GM21360 (cell line): Measurements from ENCODE around the gene MRPL1.

Source experiments
- ATAC-seq: cut with Tn5 transposase; IDR thresholded peaks from one replicate; pipeline ENCODE4 v1.9.1; 2021; ENCODE audit warnings: mild to moderate bottlenecking, moderate library complexity; ENCODE audit not compliant: unreplicated experiment

Gene MRPL1

DNA sequence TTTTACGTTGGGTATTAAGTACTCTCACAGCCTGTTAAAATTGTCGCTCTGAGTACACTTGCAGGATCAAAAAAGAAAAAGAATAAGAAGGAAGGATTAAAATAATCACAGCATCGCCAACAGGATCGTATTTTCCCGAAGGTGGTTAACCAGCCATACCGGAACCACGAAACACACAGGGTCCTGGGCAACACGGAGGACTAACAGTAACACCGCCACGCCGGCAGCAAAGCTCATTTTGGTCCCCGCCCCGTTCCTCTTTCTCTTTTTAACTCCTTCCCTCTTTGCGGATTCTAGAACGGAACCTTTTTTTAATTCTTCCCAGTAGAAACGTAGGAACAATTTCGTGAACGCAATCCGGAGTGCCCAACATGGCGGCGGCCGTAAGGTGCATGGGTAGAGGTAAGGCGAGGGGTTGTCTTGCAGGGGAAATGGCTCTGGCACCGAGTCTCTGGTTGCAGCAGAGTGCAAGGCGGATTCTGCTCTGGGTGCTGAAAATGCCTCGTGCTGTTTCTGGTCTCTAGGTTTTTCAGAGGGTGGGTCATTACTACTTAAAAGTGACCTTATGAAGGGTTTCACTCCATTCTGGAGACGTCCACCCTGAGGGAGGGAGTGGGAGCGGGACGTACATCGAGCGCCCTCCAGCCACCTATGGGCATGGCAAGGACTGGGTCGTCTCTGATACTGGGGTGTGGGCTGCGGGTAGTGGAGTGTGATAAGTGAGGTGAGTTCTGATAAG is at the start of gene MRPL1:
Gene MRPL1 (plus strand): TSS at position 353 of the 739 bp plus-strand sequence. CDS start 19 bp downstream, at position 372.
- ATAC-seq: peak; percentile 83

- no peak for ATAC-seq
These were observed 47.0 kb upstream of the MRPL1 start for GRCh38 chr4:77815636-77816035.

GRCh38 chr4:77816546-77816945 is 46.1 kb upstream of the MRPL1 start:
- ATAC-seq: no peak

- no peak for ATAC-seq
These were observed 45.1 kb upstream of the MRPL1 start for GRCh38 chr4:77817304-77818072.

DNA sequence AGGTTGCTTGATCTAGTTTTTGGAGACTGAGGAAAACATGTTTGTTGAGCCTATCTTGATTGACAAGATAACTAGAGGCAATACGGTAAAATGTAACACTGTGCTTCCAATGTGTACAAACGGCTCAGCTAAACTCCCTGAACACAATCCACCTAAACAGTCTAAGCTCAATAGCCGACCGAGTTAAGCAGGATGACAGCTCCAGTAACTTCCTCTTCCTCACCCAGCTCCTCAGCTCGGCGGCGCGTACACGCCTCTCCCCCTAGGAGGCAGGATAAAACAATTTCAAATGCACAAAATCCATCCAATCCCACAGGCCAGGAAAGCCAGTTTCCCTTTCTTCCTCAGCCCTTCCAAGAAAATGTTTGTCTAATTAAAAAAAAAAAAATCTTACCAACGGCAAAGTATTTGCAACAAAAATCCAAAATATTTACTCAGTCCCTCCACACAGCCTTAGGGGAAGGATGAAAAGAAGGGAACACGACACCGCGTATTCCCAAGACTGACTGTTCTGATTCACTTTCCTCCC is 44.5 kb upstream of the MRPL1 start:
- peak; percentile 22 for ATAC-seq

GRCh38 chr4:77818602-77819403 is 43.8 kb upstream of the MRPL1 start, which contains the start of gene CNOT6L:
Gene CNOT6L (minus strand): TSS chr4:77819368. CDS start chr4:77819308, 60 bp downstream.
- peak; percentile 31 for ATAC-seq

GRCh38 chr4:77819404-77819842 is 43.2 kb upstream of the MRPL1 start:
- peak; percentile 11 for ATAC-seq

GRCh38 chr4:77819843-77820648 is 42.6 kb upstream of the MRPL1 start:
- peak; percentile 75 for ATAC-seq

- ATAC-seq: no peak
These were observed 41.7 kb upstream of the MRPL1 start for GRCh38 chr4:77820649-77821561.

GRCh38 chr4:77821775-77822174 is 40.9 kb upstream of the MRPL1 start:
- no peak for ATAC-seq

GRCh38 chr4:77826275-77826674 is 36.4 kb upstream of the MRPL1 start:
- no peak for ATAC-seq

DNA sequence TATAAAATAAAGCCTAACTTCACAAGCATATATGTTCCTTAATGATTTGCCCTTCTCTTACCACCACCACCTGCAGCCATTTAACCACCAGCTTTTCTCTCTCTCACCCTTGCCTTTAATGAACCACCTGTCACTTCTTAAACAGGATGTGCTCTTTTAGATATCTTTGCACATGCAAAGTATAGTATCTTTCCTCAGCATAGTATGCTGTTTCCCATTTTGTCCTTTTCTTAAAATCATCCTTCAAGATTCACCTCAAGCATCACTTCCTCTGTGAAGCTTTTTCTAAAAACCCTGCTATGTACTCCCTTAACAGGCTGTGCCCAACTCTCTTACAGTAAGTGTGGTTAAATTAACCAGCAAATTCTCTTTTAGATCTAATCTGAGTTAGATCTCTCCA is 35.3 kb upstream of the MRPL1 start:
- no peak for ATAC-seq

DNA sequence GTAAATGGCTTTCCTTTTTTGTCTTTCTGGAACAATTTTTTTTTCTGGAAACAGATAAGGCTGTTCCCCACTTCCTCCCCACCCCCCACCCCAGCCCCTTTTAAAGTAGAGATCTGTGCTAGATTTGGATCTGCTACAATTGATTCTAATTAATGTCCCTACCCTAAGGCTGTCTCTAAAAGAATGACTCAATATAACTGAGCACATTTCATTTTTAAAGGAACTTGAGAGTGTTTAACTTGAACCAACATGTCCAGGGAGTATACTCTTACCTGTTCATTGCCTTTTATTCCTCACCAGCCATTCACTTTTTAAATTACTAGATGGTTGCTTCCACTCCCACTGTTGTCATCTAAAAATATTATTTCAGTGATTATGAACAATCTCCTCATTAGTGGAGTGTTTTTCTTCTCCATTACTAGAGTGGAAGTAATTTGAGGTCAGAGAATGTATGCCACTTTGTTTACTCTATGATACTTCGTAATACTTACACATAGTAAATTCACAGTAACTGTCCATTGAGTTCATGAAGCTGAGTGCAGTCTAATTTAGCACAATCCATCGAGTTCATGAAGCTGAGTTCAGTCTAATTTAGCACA is 29.4 kb upstream of the MRPL1 start:
- ATAC-seq: no peak

- no peak for ATAC-seq
These were observed 28.2 kb upstream of the MRPL1 start for GRCh38 chr4:77834403-77834802.

DNA sequence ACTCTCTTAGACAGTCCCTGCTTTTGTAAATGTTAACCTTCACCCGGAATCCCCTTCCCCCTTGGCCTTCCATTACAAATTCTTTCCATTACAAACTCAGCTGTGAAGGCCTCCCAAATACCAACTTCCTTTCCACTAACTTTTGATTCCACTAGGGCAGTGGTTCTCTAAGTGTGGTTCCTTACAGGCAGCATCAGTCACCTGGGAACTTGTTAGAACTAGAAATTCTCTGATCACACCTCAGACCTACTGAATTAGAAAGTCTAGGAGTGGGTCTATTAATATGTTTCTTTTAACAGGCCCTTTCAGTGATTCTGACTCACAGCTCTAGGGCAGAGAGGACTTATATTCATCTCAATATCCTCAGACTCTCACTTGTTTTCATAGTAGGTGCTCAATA is 19.0 kb upstream of the MRPL1 start:
- no peak for ATAC-seq

- ATAC-seq: no peak
These were observed 18.3 kb upstream of the MRPL1 start for GRCh38 chr4:77844363-77844762.

- no peak for ATAC-seq
These were observed 17.2 kb upstream of the MRPL1 start for GRCh38 chr4:77845400-77845799.

DNA sequence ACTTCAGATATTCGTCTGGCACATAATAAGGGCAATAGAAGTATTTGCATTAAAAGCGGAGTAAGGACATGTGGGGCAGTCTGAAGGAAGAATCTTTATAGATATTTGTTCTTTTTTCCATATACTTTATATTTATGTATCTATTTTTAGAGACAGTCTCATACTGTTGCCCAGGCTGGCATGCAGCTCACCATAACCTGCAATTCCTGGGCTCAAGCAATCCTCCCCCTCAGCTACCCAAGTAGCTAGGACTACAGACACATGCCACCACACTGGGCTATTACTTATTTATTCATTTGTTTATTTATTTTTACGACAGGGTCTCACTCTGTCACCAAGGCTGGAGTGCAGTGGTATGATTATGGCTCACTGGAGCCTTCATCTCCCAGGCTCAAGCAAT is 16.7 kb upstream of the MRPL1 start:
- no peak for ATAC-seq

GRCh38 chr4:77848508-77848907 is 14.1 kb upstream of the MRPL1 start:
- ATAC-seq: no peak
